ENCODE measurements around the gene JMJD4.
A peak's percentile ranks its signal among the peaks of the same experiment; 100 is the strongest.

Gene JMJD4

DNA sequence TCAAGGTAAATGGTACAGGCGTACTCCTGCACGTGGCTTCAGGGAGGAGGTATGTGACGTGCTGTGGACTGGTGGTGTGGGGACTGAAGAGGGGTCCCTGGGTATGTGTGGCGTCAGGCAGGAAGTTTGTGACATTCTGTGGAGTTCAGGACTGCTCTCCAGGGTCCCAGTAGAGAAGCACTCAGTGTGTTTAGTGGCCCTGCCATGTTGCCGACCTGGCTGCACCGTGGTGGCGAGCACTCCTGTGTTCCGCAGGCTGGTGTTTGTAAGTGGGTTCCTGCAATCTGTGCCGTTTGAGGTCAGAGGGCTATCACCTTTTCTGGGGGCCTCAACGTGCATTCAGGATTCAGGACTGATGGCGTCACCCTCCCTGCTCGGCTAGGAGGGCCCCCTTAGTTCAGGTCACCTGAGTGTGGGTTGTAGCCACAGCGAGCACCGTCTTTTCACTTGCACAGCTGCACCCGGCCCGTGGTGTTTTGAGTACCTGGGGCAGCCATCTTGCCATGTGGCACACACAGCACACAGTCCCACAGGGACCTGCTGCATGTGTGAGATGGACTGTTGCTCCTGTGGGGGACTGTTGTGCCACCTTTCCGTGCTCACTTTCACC lies 26.6 kb upstream of the JMJD4 start:
- DNase-seq (no peak), ATAC-seq (no peak)
- no peaks in the 10 kb centered on the region for H3K27me3 Mint-ChIP-seq
- H3K4me3 Mint-ChIP-seq = peak overlapping the region in 1 of 2 donors; percentile 14
- H3K4me1 Mint-ChIP-seq = peaks cover 85% of the 10 kb centered on the region
- H3K9me3 Mint-ChIP-seq = no peaks in the 10 kb centered on the region
- H3K27ac Mint-ChIP-seq = no peak overlapping the region

DNA sequence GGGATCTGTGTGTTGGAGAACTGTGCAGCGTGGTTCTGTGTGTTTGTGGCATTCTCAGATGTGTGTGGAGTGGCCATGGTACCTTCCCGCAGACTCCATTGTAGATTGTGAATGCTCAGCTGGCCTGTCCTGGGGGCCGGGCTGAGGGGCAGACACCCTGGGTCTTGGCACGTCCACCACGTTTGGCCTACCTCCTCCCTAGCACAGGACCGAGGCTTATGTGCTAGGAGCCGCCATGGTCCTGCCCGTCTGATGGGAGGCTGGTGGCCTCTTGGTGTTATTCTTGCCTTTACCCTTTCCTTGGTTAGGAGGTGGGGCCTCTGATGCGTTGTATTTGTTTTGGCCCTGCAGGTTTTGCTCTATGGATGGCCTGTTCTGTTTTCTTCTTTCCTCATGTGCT lies 25.3 kb upstream of the JMJD4 start:
- no peak overlapping the region for H3K27ac Mint-ChIP-seq
- no peaks in the 10 kb centered on the region for H3K27me3 Mint-ChIP-seq
- DNase-seq (no peak), ATAC-seq (no peak)
- no peak overlapping the region for H3K4me3 Mint-ChIP-seq
- H3K9me3 Mint-ChIP-seq = no peaks in the 10 kb centered on the region
- peaks cover 78% of the 10 kb centered on the region for H3K4me1 Mint-ChIP-seq

DNA sequence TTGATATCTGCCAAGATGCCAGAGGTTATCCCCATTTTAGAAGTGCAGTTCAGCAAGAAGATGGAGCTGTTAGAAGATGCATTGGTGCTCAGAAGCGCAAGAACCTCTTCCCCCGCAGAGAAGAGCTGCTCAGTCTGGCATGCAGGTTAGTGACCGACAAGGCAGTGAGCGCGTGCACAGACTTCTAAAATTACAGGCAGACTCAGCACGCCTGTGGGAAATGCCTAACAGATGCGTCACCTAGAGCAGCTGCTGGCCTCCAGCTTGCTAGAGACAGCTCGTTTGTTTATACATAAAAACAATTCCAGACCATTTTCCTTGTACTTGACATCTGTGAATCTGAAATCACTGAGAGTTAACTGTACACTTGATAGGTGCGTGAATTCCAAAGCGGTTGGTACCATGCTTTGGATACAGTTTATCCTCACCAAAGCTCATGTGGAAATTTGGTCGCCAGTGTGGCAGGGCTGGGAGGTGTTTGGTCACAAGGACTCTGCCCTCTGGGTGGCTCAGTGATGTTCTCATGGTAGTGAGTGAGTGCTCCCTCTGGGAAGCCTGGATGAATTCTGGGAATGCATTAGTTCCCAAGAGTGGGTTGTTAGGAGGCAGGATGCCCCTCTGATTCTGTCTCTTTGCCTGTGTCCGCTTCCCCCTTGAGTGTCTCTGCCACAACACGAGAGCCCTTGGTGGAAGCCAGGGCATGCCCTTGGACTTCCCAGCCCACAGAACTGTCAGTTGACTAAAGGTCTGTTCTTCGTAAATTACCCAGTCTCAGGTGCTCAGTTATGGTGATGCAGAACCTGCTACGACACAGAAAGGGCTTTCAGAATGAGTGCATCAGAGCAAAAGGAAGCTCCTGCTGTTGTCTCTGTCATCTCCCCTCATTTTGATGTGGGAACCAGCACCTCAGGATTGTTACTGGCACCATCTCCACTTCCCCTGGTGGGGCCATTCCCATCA lies 24.5 kb upstream of the JMJD4 start:
- no peak overlapping the region for H3K4me3 Mint-ChIP-seq
- peaks cover 71% of the 10 kb centered on the region for H3K4me1 Mint-ChIP-seq
- ATAC-seq (peak; percentile 41), DNase-seq (no peak)
- H3K27ac Mint-ChIP-seq = no peak overlapping the region
- H3K27me3 Mint-ChIP-seq = no peaks in the 10 kb centered on the region
- no peaks in the 10 kb centered on the region for H3K9me3 Mint-ChIP-seq

DNA sequence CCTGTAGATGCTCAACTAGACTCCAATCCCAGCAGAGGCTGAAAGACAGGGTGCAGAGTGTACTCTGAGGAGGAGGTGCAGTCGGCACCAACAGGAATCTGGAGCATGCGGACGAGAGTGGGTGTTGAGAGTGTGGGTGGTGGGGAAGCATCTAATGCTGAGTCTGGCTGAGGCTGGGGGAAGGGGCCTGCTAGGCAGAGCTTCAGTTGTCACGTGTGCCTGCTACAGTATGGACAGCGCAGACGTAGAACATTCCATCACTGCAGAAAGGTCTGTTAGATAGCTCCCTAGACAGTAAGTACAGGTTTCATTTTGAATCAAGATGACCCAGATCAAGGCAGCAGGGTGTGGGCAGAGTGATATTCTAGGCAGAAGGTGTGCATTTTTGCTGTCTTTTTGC lies 23.3 kb upstream of the JMJD4 start:
- peak; percentile 16 for ATAC-seq
- no peak for DNase-seq
- no peak overlapping the region for H3K27ac Mint-ChIP-seq
- H3K4me3 Mint-ChIP-seq = no peak overlapping the region
- H3K4me1 Mint-ChIP-seq = peaks cover 58% of the 10 kb centered on the region
- H3K9me3 Mint-ChIP-seq = no peaks in the 10 kb centered on the region
- no peaks in the 10 kb centered on the region for H3K27me3 Mint-ChIP-seq

DNA sequence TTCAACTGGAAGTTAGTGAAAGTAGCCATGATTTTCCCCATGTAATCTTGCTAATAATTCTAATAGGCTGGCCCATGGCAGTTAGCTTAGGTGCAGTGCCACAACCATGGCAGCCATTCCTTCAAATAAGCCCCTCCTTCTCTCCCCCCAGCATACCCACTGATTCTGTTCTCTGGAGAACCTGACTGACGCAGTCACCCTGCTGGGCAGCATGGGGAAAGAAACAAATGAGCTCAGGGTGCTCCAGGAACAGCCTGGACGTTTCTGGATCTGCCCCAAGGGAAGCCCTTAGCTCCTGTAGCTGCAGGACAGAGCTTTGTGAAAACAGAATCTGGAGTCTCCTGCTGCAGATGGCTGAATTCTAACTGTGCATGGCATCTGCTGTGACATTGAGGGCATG lies 22.7 kb upstream of the JMJD4 start:
- H3K4me1 Mint-ChIP-seq = peaks cover 52% of the 10 kb centered on the region
- DNase-seq (no peak), ATAC-seq (no peak)
- H3K9me3 Mint-ChIP-seq = no peaks in the 10 kb centered on the region
- no peak overlapping the region for H3K4me3 Mint-ChIP-seq
- H3K27ac Mint-ChIP-seq = no peak overlapping the region
- no peaks in the 10 kb centered on the region for H3K27me3 Mint-ChIP-seq

DNA sequence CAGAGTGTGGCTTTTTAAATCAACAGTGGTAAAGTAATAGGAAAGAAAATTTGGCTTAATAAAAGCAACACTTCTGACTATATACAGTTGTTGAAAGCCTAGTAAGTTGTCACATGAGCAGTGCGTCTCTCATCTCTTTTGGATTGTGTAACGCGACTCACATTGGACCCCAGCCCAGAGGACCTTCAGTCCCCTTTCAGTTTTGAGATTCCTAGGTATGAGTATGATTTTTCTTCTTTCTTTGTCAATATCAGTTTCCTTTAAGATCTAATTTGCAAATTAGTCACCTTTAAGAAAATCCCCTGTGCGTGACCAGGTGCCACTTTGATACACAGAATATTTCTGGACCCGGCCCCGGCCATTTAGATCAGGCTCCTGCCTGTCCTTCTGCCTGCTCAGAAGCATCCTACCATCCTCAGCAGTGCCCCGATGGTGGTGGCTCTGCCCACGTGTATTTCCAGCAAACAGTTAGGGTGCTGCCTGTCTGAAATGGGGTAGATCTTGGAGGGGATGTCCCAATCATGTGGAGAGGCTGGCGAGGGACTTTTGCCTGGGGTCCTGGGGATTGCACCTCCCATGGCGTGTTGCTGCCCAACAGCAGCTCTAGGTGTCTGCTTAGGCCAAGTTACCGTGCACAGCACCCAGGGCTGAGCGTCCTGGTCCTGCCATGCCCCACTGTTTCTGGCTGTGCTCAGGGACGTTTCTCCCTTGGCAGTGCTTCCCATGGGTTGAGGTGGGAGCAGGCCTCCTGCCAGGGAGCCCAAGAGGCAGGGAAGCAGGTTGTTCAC lies 21.3 kb upstream of the JMJD4 start:
- DNase-seq (peak in 1 of 2 donors; percentile 33), ATAC-seq (peak; percentile 69)
- Mint-ChIP-seq H3K27ac (no peak overlapping the region), H3K4me3 (no peak overlapping the region), H3K9me3 (no peaks in the 10 kb centered on the region), H3K27me3 (no peaks in the 10 kb centered on the region), H3K4me1 (peaks cover 38% of the 10 kb centered on the region)

DNA sequence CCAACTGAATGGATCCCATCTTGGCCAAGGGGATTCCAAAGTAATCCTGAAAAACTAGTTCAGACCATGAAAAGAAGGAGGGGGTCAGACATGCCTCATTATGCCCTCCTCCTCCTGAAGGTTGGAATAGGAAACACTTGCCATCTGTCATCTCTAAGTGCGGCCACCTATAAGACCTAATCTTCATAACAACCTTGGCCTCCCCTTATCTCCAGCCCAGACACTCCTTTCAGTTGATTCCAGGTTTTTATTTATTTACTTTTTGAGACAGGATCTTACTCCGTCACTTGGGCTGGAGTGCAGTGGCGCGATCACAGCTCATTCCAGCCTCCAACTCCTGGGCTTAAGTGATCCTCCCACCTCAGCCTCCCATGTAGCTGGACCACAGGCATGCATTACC lies 19.9 kb upstream of the JMJD4 start:
- Mint-ChIP-seq H3K27ac (no peak overlapping the region), H3K27me3 (no peaks in the 10 kb centered on the region), H3K9me3 (no peaks in the 10 kb centered on the region), H3K4me1 (peaks cover 25% of the 10 kb centered on the region), H3K4me3 (no peak overlapping the region)
- ATAC-seq = no peak
- no peak for DNase-seq

DNA sequence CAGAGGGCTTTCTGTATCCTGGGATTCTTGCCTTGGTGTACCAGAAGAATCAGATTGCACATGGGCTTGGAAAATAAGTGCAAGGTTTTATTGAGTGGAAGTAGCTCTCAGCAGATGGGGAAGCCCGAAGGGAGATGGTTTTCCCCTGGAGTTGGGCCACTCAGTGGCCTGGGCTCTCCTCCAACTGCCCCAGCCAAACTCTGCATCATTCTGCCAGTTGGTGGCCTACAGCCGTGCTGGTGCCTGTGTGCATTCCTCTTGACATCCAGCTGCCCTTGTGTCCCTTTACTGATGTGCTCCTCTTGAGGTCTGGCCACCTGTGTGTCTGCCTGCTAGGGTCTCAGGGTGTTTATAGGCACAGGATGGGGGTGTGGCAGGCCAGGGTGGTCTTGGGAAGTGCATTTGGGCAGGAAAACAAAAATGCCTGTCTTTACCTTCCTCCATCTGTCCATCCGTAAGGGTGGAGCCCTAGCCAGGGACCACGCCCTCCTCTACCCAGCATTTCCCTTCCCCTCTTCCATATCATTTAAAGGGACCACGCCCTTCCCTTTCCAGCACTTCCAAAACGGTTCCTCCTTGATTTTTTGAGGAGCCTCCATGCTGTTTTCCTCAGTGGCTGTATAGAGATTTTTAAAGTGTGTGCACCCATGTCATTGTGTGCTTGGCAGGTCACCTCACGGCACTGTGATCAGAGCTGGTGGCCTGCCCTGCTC lies 19.1 kb upstream of the JMJD4 start:
- H3K4me1 Mint-ChIP-seq = peaks cover 21% of the 10 kb centered on the region
- DNase-seq (no peak), ATAC-seq (no peak)
- no peaks in the 10 kb centered on the region for H3K9me3 Mint-ChIP-seq
- H3K27me3 Mint-ChIP-seq = no peaks in the 10 kb centered on the region
- peak overlapping the region in 1 of 2 donors; percentile 27 for H3K27ac Mint-ChIP-seq
- no peak overlapping the region for H3K4me3 Mint-ChIP-seq

DNA sequence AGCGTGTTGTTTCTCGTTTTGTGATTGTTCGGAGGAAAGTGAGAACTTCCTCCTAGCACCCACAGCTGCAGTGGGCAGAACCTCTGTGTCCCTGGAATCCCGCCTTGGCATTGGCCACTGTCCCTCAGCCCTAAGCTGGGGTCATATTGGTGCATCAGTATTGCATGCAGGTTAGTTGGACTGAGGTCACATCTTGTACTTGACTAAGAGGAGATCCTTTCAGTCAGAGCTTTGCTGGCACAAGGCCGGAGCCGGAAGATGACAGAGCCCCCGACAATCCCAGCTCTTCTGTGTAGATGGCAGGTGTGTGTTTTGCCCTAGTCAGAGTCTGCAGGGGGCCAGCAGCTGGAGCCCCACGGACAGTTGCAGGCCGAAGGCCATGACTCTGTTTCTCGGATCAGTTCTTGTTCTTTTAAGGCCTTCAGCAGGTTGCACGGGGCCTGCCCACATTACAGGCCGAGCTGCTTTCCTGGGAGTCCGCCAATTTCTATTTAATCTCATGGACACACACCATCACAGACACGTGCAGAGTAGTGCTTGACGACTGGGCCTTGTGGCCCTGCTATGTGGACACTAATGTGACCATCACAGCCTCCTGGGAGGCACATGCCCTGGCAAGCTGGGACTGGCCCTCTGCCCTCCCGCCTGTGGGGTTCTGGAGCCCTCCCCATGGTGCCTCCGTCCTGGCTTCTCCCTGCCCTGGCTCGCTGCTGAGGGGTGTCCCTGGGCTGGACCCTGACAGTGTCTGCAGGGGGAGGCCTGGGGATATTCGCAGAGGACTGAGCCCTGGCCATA lies 15.0 kb upstream of the JMJD4 start:
- no peaks in the 10 kb centered on the region for H3K9me3 Mint-ChIP-seq
- no peaks in the 10 kb centered on the region for H3K27me3 Mint-ChIP-seq
- H3K4me1 Mint-ChIP-seq = peaks cover 13% of the 10 kb centered on the region
- H3K4me3 Mint-ChIP-seq = no peak overlapping the region
- H3K27ac Mint-ChIP-seq = no peak overlapping the region
- DNase-seq (no peak), ATAC-seq (no peak)

DNA sequence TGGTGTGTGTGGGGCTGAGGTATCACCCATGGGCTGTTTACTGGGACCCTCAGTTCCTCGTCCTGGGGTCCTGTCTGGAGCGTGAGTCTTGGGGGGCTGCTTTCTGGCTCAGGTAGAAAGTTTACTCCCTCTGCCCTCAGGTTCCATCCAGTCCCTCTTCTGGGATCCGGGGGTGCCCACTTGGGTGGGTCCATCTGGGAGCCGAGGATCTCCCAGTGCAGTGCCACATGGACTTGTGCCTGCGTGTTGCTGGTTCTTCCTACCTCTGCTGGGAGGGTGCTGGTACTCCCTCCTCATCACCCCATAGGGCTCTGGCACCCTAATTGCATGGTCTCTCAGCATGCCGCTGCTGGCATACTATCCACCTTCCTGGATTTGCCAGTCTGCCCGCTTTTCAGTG lies 14.1 kb upstream of the JMJD4 start:
- no peaks in the 10 kb centered on the region for H3K27me3 Mint-ChIP-seq
- peaks cover 13% of the 10 kb centered on the region for H3K4me1 Mint-ChIP-seq
- peak overlapping the region in 1 of 2 donors; percentile 42 for H3K27ac Mint-ChIP-seq
- H3K4me3 Mint-ChIP-seq = no peak overlapping the region
- H3K9me3 Mint-ChIP-seq = no peaks in the 10 kb centered on the region
- no peak for ATAC-seq
- no peak for DNase-seq

DNA sequence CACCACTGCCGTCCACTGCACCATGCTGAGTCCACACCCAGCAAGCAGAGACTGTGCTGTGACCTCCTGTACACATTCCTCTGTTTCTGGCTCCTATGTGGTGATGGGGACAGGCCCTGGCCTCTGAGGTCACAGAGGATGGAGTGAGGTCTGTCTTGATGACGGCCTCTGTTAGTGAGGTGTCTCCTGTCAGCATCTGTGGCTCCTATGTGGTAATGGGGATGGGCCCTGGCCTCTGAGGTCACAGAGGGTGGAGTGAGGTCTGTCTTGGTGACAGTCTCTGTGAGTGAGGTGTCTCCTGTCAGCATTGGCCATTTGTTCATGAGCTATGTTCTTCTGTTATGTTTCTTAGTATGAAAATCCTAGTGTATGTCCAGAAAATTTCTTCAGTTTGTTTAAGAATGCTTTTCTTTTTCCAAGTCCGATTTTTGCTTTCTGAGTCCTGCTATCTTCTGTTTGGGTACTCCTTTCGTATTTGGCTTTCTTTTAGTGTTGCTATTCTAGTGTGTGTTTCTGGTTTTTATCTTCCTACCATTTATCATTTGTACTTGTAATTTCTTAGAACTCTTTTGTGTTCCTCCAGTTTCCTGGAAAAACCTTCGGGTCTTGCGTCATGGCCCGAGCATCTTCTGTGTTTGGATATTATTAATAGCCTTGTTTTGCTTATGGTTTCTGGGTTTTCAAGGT lies 13.5 kb upstream of the JMJD4 start:
- Mint-ChIP-seq H3K9me3 (no peaks in the 10 kb centered on the region), H3K27me3 (no peaks in the 10 kb centered on the region), H3K4me1 (peaks cover 17% of the 10 kb centered on the region), H3K27ac (peak overlapping the region in 1 of 2 donors; percentile 16), H3K4me3 (no peak overlapping the region)
- no peak for DNase-seq
- ATAC-seq = peak; percentile 74

DNA sequence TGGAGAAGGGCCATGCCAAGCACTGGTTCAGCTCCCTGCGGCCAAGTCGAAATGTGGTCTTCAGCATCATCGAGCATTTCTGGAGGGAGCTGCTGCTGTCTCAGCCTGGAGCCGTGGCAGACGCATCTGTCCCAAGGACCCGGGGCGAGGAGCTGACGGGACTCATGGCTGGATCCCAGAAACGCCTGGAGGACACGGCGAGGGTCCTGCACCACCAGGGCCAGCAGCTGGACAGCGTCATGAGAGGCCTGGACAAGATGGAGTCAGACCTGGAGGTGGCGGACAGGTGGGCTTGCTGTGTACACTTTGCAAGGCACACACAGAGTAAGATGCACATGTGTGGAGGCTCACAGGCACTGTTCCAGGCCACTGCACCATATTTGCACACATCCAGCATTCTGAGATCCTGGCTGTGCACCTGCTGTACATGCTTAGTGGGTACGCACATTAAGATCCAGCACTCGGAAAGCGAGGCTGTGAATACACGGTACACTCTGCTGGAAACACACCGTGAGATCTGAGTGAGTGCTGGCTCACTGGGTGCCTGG lies 12.9 kb upstream of the JMJD4 start:
- peak; percentile 8 for ATAC-seq
- DNase-seq = no peak
- no peaks in the 10 kb centered on the region for H3K27me3 Mint-ChIP-seq
- no peaks in the 10 kb centered on the region for H3K9me3 Mint-ChIP-seq
- no peak overlapping the region for H3K27ac Mint-ChIP-seq
- peaks cover 24% of the 10 kb centered on the region for H3K4me1 Mint-ChIP-seq
- no peak overlapping the region for H3K4me3 Mint-ChIP-seq

DNA sequence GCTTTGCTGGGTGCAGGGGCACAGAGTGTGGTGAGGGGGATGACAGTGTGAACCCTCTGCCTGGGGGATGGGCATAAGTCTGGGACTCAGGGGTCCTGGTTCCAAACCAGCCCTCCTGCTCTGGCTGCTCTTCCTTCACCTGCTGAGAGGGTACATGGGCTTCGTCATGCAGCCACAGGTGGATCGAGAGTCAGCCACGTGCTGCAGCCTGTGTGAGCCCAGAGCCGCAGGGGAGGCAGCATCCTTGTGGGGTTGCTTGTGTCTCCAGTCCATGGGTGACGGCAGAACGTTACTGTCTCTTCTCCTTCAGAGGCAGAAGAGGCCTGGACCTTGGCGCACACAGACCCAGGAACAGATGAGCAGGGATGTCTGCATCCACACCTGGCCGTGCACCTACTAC lies 12.3 kb upstream of the JMJD4 start:
- Mint-ChIP-seq H3K4me3 (no peak overlapping the region), H3K27ac (no peak overlapping the region), H3K27me3 (no peaks in the 10 kb centered on the region), H3K9me3 (no peaks in the 10 kb centered on the region), H3K4me1 (peaks cover 30% of the 10 kb centered on the region)
- DNase-seq = no peak
- ATAC-seq = no peak

DNA sequence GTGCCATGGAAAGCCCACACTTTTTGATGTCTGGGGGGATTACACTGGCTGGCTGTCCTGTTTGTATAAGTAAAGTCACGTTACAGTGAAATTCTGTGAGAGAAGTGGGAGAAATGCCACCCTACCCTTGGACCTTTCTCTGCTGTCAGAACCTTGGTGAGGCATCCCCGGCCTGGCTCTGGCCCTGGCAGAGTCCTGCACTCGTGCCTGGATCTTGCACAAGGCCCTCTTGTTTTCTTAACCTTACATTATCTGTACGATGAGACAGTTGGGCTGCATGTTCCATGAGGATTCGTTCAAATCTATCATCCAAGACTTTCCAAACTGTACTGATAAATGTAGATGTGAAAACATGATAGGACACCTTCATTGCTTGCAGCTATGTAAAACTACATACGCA lies 11.6 kb upstream of the JMJD4 start:
- Mint-ChIP-seq H3K27ac (no peak overlapping the region), H3K9me3 (no peaks in the 10 kb centered on the region), H3K4me1 (peaks cover 33% of the 10 kb centered on the region), H3K4me3 (no peak overlapping the region), H3K27me3 (no peaks in the 10 kb centered on the region)
- no peak for ATAC-seq
- DNase-seq = no peak

All from stimulated activated naive CD8-positive, alpha-beta T cell treated with anti-CD3 and anti-CD28 coated beads, Interleukin-15, amount 100 ng/mL, for 72 hours (primary cell).